A549 (cell line): Measurements from ENCODE around the gene RELT. TPM values are rescaled to one million over a fixed set of nuclear protein-coding genes. Genes with fewer than 3 reads are reported as not detected.

ENCODE experiments used
- ATAC-seq, 2 experiments: fragments of 200-7000 bp in 1 of 2; fragments of >200 bp in 1 of 2; cut with Nextera tagmentation in 1 of 2; cut with Tn5 transposase in 1 of 2; 3 replicates each; pipeline versions ENCODE4 v1.8.0 to v1.9.1; 2018 to 2020; ENCODE audit warnings: mild to moderate bottlenecking in 1 of 2, moderate library complexity in 1 of 2
- CTCF ChIA-PET: fragments of 300-600 bp; sonication (Branson Sonifier 250); formaldehyde crosslinking; extraction: SDS; loops from one replicate; lab custom pipeline; 2021; ENCODE audit warnings: antibody characterized with exemption, inconsistent platforms; lab: Yijun Ruan, JAX
- POLR2A ChIA-PET: fragments of 350-600 bp; formaldehyde crosslinking; extraction: SDS; loops from one replicate; lab custom pipeline; 2021; ENCODE audit warnings: antibody characterized with exemption, inconsistent platforms; lab: Yijun Ruan, JAX
- DNase-seq, 2 experiments: peaks; one replicate each; pipeline versions ENCODE4 v3.0.0 to v3.0.0-alpha.2; 2011 to 2016; ENCODE audit warnings: low read depth in 1 of 2, low spot score in 1 of 2
- FAIRE-seq: peaks from 2 replicates; lab custom pipeline; 2011; peaks lifted over from hg19 to GRCh38; lab: Jason Lieb, UNC
- H3K27ac ChIP-seq, 2 experiments: fragments of >200 bp; sonication (Bioruptor Twin); formaldehyde crosslinking; 3 replicates each; pipeline ENCODE4 v1.5.1; 2016 to 2017
- H3K4me1 ChIP-seq: fragments of >200 bp; sonication (Bioruptor Twin); formaldehyde crosslinking; 3 replicates; pipeline ENCODE4 v1.6.1; 2016
- H3K4me2 ChIP-seq: fragments of >200 bp; sonication (Bioruptor Twin); formaldehyde crosslinking; 3 replicates; pipeline ENCODE4 v1.6.1; 2016
- H3K4me3 ChIP-seq: fragments of >200 bp; sonication (Bioruptor Twin); formaldehyde crosslinking; 3 replicates; pipeline ENCODE4 v1.5.1; 2016
- H3K9me3 ChIP-seq: fragments of >200 bp; sonication (Bioruptor Twin); formaldehyde crosslinking; 3 replicates; pipeline ENCODE4 v1.6.1; 2016
- ESRRA ChIP-seq: fragments of 150-350 bp; IDR thresholded peaks from 2 replicates; pipeline ENCODE4 v1.6.1; 2014; ENCODE audit warnings: mild to moderate bottlenecking, low read length, borderline replicate concordance
- HOXA7 ChIP-seq: fragments of 250-450 bp; sonication (Bioruptor Pico); IDR thresholded peaks from 2 replicates; pipeline ENCODE4 v1.5.0; 2020; ENCODE audit warnings: mild to moderate bottlenecking, moderate library complexity
- JUN ChIP-seq, 2 experiments: fragments of >200 bp; sonication (Bioruptor Twin); formaldehyde crosslinking; IDR thresholded peaks; 2 replicates in 1 of 2; 3 replicates in 1 of 2; pipeline ENCODE4 v1.6.1; 2016 to 2017
- KDM1A ChIP-seq: fragments of 200-600 bp; sonication (generic); IDR thresholded peaks from 2 replicates; pipeline ENCODE4 v1.6.1; 2016; ENCODE audit warnings: low read depth, mild to moderate bottlenecking
- RAD21 ChIP-seq, 2 experiments: fragments of >200 bp in 1 of 2; sonication (Bioruptor Twin) in 1 of 2; formaldehyde crosslinking in 1 of 2; IDR thresholded peaks in 1 of 2; conservative IDR thresholded peaks in 1 of 2; 2 replicates in 1 of 2; 3 replicates in 1 of 2; pipeline ENCODE4 v1.6.1; 2012 to 2018; ENCODE audit warnings: inconsistent platforms in 1 of 2
- RNF2 ChIP-seq: fragments of 200-600 bp; sonication (generic); IDR thresholded peaks from 2 replicates; pipeline ENCODE4 v1.6.1; 2016; ENCODE audit warnings: low read depth, mild to moderate bottlenecking, antibody characterized with exemption, moderate library complexity, borderline replicate concordance
- ZFP36 ChIP-seq: fragments of 450-650 bp; IDR thresholded peaks from 2 replicates; pipeline ENCODE4 v1.6.1; 2014; ENCODE audit warnings: borderline replicate concordance; ENCODE audit not compliant: partially characterized antibody
- ZNF302 ChIP-seq: fragments of 250-450 bp; sonication (Bioruptor Pico); IDR thresholded peaks from 2 replicates; pipeline ENCODE4 v1.9.0; 2021; ENCODE audit warnings: inconsistent platforms, mild to moderate bottlenecking, moderate library complexity
- WGBS: methylation state at CpG from one replicate; pipeline ENCODE4 v1.1.6; 2017; ENCODE audit errors: missing lambda C conversion rate; 5-methylcytosine and 5-hydroxymethylcytosine counted together
- polyA plus RNA-seq, 4 experiments: library from polyadenylated mRNA; depleted of rRNA in 3 of 4; stranded (reverse); fragments of >200 nt; fragmentation: RNase III in 1 of 4; extraction: RNeasy Plus Mini Kit Qiagen cat#74134 plus additional on column Dnase treatment in 1 of 4; gene quantifications; 2 replicates in 3 of 4; 3 replicates in 1 of 4; pipeline ENCODE4 v1.2.3, GENCODE V29; 2011 to 2017

The RELT gene
- polyA plus RNA-seq, 2 of the 4 experiments (the other 2 are of a cell fraction), result 2.9 to 5.2 TPM

- peak overlapping the region in 1 of 2 experiments; percentile 7; a peak in 1 of 6 replicates for H3K27ac ChIP-seq
- FAIRE-seq, result no peak
Observed at GRCh38 chr11:73326929-73327811, 49.0 kb upstream of the RELT start.

GRCh38 chr11:73327812-73328364, 48.3 kb upstream of the RELT start:
- peaks cover 21% of the 10 kb centered on the region for H3K4me1 ChIP-seq
- CTCF ChIA-PET, result interaction anchor here (1.0 to 18.2 kb wide), 10 partner anchors 7 to 497 kb away, joined by 3 to 205 read pairs (median 7); partner anchors contain the start of gene ARHGEF17
- H3K4me3 ChIP-seq, result no peak overlapping the region
- TF ChIP-seq JUN (IDR thresholded peaks at IDR 0.05) (no peak), KDM1A (peak; percentile 75; the same call in 1 of the 2 replicates)
- TF ChIP-seq, all 56 proteins: peak for 1
- ATAC-seq (no peak), FAIRE-seq (no peak), DNase-seq (no peak)
- no peak overlapping the region for H3K27ac ChIP-seq
- H3K4me2 ChIP-seq, result no peak overlapping the region
- no peaks in the 10 kb centered on the region for H3K9me3 ChIP-seq
- WGBS, result 81% methylated on average over 4 of the region's 4 CpGs
- POLR2A ChIA-PET, result interaction anchor here (1.2 to 1.9 kb wide), 2 partner anchors 19 to 20 kb away, joined by 4 to 9 read pairs; partner anchors contain the start of gene ARHGEF17

More at GRCh38 chr11:73326929-73327811, 49.0 kb upstream of the RELT start:
- Histone ChIP-seq H3K4me3 (no peak overlapping the region), H3K9me3 (no peaks in the 10 kb centered on the region), H3K4me2 (no peak overlapping the region), H3K4me1 (peaks cover 21% of the 10 kb centered on the region)
- DNase-seq (no peak), ATAC-seq (no peak)
- ChIA-PET CTCF (interaction anchor here (1.0 to 18.2 kb wide), 10 partner anchors 8 to 602 kb away, joined by 3 to 205 read pairs (median 7); partner anchors contain the start of gene ARHGEF17), POLR2A (interaction anchor here (1.2 to 1.9 kb wide), 2 partner anchors 18 to 20 kb away, joined by 4 to 9 read pairs; partner anchors contain the start of gene ARHGEF17)
- 67% methylated on average over 10 of the region's 10 CpGs for WGBS
- TF ChIP-seq RNF2, result no peak

DNA sequence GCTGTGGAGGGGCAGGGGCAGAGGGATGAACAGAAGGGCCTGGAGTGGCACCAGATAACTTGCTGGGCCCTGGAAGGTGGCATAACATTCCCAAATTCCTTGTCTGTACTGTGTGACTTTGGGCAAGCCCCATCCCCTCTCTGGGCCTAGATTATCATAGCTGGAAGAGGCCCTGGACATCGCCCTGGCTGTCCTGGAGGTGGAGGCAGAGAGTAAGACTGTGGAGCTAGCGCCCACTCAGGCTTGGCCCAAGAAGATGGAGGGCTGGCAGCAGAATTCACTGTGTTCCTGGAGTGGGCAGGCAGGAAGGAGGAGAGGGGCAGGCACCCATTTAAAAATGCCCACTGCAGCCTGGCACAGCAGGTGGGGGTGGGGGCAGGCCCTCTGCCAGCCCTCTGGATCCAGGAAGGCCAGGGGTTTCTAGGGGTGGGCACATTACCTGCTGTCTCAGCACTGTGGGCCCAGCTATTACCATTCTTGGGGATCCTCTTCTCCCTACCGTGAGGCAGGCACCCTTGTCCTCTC, 45.6 kb upstream of the RELT start:
- peak overlapping the region; percentile 26; the same call in 2 of the 3 replicates for H3K4me2 ChIP-seq
- DNase-seq (peak; percentile 53 to 63), FAIRE-seq (no peak), ATAC-seq (peak; percentile 60 to 72)
- TF ChIP-seq ZNF302 (CRISPR knock-in tag) (no peak), ZFP36 (peak; percentile 96), RAD21 (conservative IDR thresholded peaks at IDR 0.05 in 1 of 2, IDR thresholded peaks at IDR 0.05 in 1 of 2) (peak in 1 of 2 experiments; percentile 7; a peak in 1 of 5 replicates)
- H3K4me3 ChIP-seq, result no peak overlapping the region
- ChIA-PET POLR2A (interaction anchor here (1.2 kb wide), 1 partner anchor 21 kb away, joined by 3 read pairs; no protein-coding TSS in a partner anchor), CTCF (interaction anchor here (0.8 to 10.8 kb wide), 11 partner anchors 14 to 298 kb away, joined by 3 to 205 read pairs (median 4); partner anchors contain the start of gene ARHGEF17)
- H3K4me1 ChIP-seq, result peaks cover 36% of the 10 kb centered on the region
- H3K27ac ChIP-seq, result peak overlapping the region in 1 of 2 experiments; percentile 60; a peak in 3 of 6 replicates
- no peaks in the 10 kb centered on the region for H3K9me3 ChIP-seq
- 81% methylated on average over 3 of the region's 3 CpGs for WGBS

DNA sequence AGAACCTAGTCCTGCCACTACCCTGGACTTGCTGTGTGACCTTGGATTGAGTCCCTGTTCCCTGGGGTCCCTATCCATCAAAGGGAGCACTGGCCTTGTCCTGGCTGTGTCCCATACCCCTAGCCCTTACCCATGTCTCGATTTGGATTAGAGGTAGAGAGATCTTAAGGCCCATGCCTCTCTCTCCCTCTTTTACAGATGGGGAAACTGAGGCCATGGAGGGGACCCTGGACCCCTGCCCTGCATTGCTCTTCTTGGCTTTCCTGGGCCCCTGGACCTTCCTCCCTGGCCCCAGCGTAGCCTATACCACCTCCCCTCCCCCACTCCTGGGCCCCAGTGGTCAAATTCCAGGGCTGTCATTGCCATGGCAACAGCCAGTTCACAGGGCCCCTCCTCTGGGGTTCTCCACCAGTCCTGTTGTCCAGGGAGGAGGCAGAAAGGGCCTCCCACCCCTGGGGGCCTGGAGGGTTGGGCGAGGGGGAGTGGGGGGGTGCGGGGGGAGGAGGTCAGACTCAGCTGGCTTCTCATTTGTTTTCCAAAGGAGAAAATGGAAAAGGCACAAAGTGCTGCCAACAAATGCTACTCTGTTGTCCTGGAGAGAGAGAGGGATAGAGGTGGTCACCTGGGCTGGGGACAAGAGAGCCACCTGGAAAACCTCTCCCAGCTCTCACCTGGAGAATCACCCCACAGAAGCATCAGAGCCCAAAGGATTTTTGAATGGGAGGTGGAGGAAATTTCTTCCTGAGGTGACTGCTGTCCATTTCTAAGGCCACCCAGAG, 44.9 kb upstream of the RELT start:
- FAIRE-seq (no peak), ATAC-seq (no peak), DNase-seq (no peak)
- peaks cover 38% of the 10 kb centered on the region for H3K4me1 ChIP-seq
- ChIA-PET POLR2A (interaction anchor here (1.0 to 1.2 kb wide), 2 partner anchors 22 to 24 kb away, joined by 3 to 4 read pairs; no protein-coding TSS in a partner anchor), CTCF (interaction anchor here (0.6 to 10.8 kb wide), 11 partner anchors 11 to 144 kb away, joined by 3 to 205 read pairs (median 5); partner anchors contain the start of gene ARHGEF17)
- H3K9me3 ChIP-seq, result no peaks in the 10 kb centered on the region
- H3K4me3 ChIP-seq, result no peak overlapping the region
- peak overlapping the region in 1 of 2 experiments; percentile 60; a peak in 3 of 6 replicates for H3K27ac ChIP-seq
- no peak for TF ChIP-seq ESRRA
- WGBS, result 79% methylated on average over 2 of the region's 4 CpGs
- peak overlapping the region; percentile 26; the same call in 2 of the 3 replicates for H3K4me2 ChIP-seq

DNA sequence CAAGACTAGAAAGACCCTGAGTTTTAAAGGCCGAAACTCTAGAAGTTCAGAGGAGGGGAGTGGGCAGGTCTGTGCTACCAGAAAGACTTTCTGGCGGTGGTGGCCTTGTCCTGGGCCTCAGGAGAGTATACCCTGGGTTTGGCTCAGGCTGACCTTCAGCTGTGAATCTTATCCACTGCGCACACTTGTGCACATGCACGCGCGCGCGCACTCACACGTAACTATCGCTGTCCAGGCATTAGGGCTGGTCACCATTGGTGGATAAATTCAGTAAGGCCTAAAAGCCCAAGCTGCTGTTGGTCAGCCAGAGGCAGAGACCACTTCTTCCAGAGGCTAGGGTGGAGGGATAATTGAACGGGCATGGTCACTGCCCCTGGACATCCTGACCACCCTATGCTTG, 43.0 kb upstream of the RELT start:
- ATAC-seq, result no peak
- DNase-seq, result no peak
- no peak for TF ChIP-seq HOXA7 (CRISPR knock-in tag)
- no peak for TF ChIP-seq JUN (IDR thresholded peaks at IDR 0.05)
- WGBS, result 97% methylated on average over 10 of the region's 11 CpGs
- POLR2A ChIA-PET, result interaction anchor here (2.8 kb wide), 1 partner anchor 25 kb away, joined by 39 read pairs; the partner anchor contains the start of gene ARHGEF17
- Histone ChIP-seq H3K4me3 (no peak overlapping the region), H3K4me1 (peaks cover 38% of the 10 kb centered on the region), H3K27ac (peak overlapping the region in 1 of 2 experiments; percentile 80; a peak in 2 of 6 replicates), H3K9me3 (no peaks in the 10 kb centered on the region), H3K4me2 (no peak overlapping the region)
- no peak for FAIRE-seq
- CTCF ChIA-PET, result interaction anchor here (0.7 to 10.6 kb wide), 5 partner anchors 13 to 66 kb away, joined by 3 to 527 read pairs (median 172); partner anchors contain the start of gene ARHGEF17
